Smooth muscle cell (in vitro differentiated cells): ENCODE results near the gene PRDM7. TPM values are rescaled to one million over a fixed set of nuclear protein-coding genes. Genes with fewer than 3 reads are reported as not detected.

Source experiments
- DNase-seq: peaks from one replicate; lab custom pipeline; 2025; ENCODE audit not compliant: unreplicated experiment; lab: John Stamatoyannopoulos, UW
- H2AFZ ChIP-seq: fragments of 200-600 bp; sonication (generic); 2 replicates; pipeline ENCODE4 v1.6.0; 2016; ENCODE audit warnings: antibody characterized with exemption, low read depth, mild to moderate bottlenecking
- H3F3A ChIP-seq: fragments of 200-600 bp; sonication (generic); 2 replicates; pipeline ENCODE4 v1.6.0; 2017; ENCODE audit warnings: antibody characterized with exemption, low read depth
- H3K27ac ChIP-seq: fragments of 200-600 bp; sonication (generic); 2 replicates; pipeline ENCODE4 v1.5.1; 2016; ENCODE audit warnings: low read depth, mild to moderate bottlenecking
- H3K27me3 ChIP-seq: fragments of 200-600 bp; sonication (generic); 2 replicates; pipeline ENCODE4 v1.6.1; 2016; ENCODE audit warnings: low read depth, mild to moderate bottlenecking
- H3K36me3 ChIP-seq: fragments of 200-600 bp; sonication (generic); 2 replicates; pipeline ENCODE4 v1.5.1; 2016; ENCODE audit warnings: low read depth
- H3K4me1 ChIP-seq: fragments of 200-600 bp; sonication (generic); 2 replicates; pipeline ENCODE4 v1.5.1; 2016; ENCODE audit warnings: low read depth
- H3K4me2 ChIP-seq: fragments of 200-600 bp; sonication (generic); 2 replicates; pipeline ENCODE4 v1.6.0; 2016; ENCODE audit warnings: mild to moderate bottlenecking
- H3K4me3 ChIP-seq: fragments of 200-600 bp; sonication (generic); 2 replicates; pipeline ENCODE4 v1.5.1; 2016; ENCODE audit warnings: mild to moderate bottlenecking
- H3K79me2 ChIP-seq: fragments of 200-600 bp; sonication (generic); 2 replicates; pipeline ENCODE4 v1.6.0; 2016; ENCODE audit warnings: low read depth, mild to moderate bottlenecking
- H3K9ac ChIP-seq: fragments of 200-600 bp; sonication (generic); 2 replicates; pipeline ENCODE4 v1.6.0; 2016; ENCODE audit warnings: low read depth
- H3K9me3 ChIP-seq: fragments of 200-600 bp; sonication (generic); replicated peaks from 2 replicates; pipeline ENCODE4 v1.5.1; 2016; ENCODE audit warnings: low read depth
- H4K20me1 ChIP-seq: fragments of 200-600 bp; sonication (generic); 2 replicates; pipeline ENCODE4 v1.6.0; 2016; ENCODE audit warnings: low read depth
- WGBS: methylation state at CpG from one replicate; pipeline ENCODE4 v1.1.7; 2016; ENCODE audit warnings: low lambda C conversion rate; 5-methylcytosine and 5-hydroxymethylcytosine counted together
- polyA plus RNA-seq: library from polyadenylated mRNA; unstranded; fragments of >200 nt; fragmentation: Nextera tagmentation; extraction: Ambion mirVana; gene quantifications from 2 replicates; pipeline ENCODE4 v1.2.1, GENCODE V29; 2016
- total RNA-seq: library from RNA; depleted of rRNA; stranded (reverse); fragments of >200 nt; gene quantifications from 2 replicates; pipeline ENCODE4 v1.2.3, GENCODE V29; 2014
- TF ChIP-seq, protein P1 (sequence below): fragments of 200-600 bp; sonication (generic); IDR thresholded peaks from 2 replicates; pipeline ENCODE4 v1.5.1; 2017; ENCODE audit warnings: borderline replicate concordance, mild to moderate bottlenecking, antibody characterized with exemption; ENCODE audit not compliant: insufficient read depth, poor library complexity, severe bottlenecking

Gene PRDM7
- total and polyA plus RNA-seq, 2 experiments from 2014 or later: not detected

DNA sequence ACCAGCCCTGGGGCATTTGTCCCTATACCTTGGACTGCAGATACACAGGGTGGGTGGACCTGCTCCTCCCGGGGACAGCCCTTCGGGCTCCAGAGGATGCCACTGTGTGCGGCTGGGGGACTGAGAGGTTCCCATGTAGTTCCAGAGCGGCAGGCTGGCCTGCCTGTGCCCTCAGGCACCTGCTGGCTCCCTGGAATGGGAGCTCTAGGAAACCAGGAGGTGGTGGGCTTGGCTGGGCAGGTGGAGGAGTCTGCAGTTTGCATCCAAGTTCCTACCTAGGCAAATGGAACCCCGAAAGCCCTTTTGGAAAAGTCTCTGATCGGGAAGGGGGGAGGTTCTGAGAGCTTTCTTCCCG, 58.9 kb downstream of the PRDM7 start:
- H2AFZ ChIP-seq: no peak overlapping the region
- H3F3A ChIP-seq: peaks cover 5% of the 10 kb centered on the region
- WGBS: 39% methylated on average over 7 of the region's 7 CpGs
- TF ChIP-seq, protein P1, sequence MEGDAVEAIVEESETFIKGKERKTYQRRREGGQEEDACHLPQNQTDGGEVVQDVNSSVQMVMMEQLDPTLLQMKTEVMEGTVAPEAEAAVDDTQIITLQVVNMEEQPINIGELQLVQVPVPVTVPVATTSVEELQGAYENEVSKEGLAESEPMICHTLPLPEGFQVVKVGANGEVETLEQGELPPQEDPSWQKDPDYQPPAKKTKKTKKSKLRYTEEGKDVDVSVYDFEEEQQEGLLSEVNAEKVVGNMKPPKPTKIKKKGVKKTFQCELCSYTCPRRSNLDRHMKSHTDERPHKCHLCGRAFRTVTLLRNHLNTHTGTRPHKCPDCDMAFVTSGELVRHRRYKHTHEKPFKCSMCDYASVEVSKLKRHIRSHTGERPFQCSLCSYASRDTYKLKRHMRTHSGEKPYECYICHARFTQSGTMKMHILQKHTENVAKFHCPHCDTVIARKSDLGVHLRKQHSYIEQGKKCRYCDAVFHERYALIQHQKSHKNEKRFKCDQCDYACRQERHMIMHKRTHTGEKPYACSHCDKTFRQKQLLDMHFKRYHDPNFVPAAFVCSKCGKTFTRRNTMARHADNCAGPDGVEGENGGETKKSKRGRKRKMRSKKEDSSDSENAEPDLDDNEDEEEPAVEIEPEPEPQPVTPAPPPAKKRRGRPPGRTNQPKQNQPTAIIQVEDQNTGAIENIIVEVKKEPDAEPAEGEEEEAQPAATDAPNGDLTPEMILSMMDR: no peak
- H3K4me1 ChIP-seq: peaks cover 15% of the 10 kb centered on the region
- no peaks in the 10 kb centered on the region for H3K36me3 ChIP-seq
- H3K9me3 ChIP-seq: no peaks in the 10 kb centered on the region
- no peak overlapping the region for H3K27ac ChIP-seq
- H3K27me3 ChIP-seq: peaks cover 14% of the 10 kb centered on the region
- peak overlapping the region; percentile 97 for H3K4me2 ChIP-seq
- H3K79me2 ChIP-seq: no peaks in the 10 kb centered on the region
- no peak for DNase-seq
- no peaks in the 10 kb centered on the region for H4K20me1 ChIP-seq
- H3K9ac ChIP-seq: no peak overlapping the region
- H3K4me3 ChIP-seq: peak overlapping the region; percentile 62

GRCh38 chr16:90016339-90016950, 60.7 kb downstream of the PRDM7 start:
- no peak for DNase-seq
- H3K4me2 ChIP-seq: no peak overlapping the region
- peaks cover 14% of the 10 kb centered on the region for H3K27me3 ChIP-seq
- no peaks in the 10 kb centered on the region for H4K20me1 ChIP-seq
- no peaks in the 10 kb centered on the region for H3K36me3 ChIP-seq
- TF ChIP-seq, protein P1: no peak
- H3K9ac ChIP-seq: no peak overlapping the region
- H3K4me3 ChIP-seq: no peak overlapping the region
- peaks cover 15% of the 10 kb centered on the region for H3K4me1 ChIP-seq
- H3K9me3 ChIP-seq: no peaks in the 10 kb centered on the region
- no peaks in the 10 kb centered on the region for H3K79me2 ChIP-seq
- WGBS: 93% methylated on average over 11 of the region's 11 CpGs
- H3K27ac ChIP-seq: no peak overlapping the region
- H2AFZ ChIP-seq: no peak overlapping the region
- peaks cover 5% of the 10 kb centered on the region for H3F3A ChIP-seq

GRCh38 chr16:90015586-90016338, 61.4 kb downstream of the PRDM7 start:
- Histone ChIP-seq H3K27me3 (peaks cover 14% of the 10 kb centered on the region), H4K20me1 (no peaks in the 10 kb centered on the region), H3K4me3 (no peak overlapping the region), H3K4me2 (no peak overlapping the region), H3F3A (peaks cover 2% of the 10 kb centered on the region), H3K27ac (no peak overlapping the region), H3K79me2 (no peaks in the 10 kb centered on the region), H3K36me3 (no peaks in the 10 kb centered on the region), H3K4me1 (peaks cover 10% of the 10 kb centered on the region), H3K9me3 (no peaks in the 10 kb centered on the region), H3K9ac (no peak overlapping the region), H2AFZ (no peak overlapping the region)
- TF ChIP-seq, protein P1: no peak
- 88% methylated on average over 19 of the region's 19 CpGs for WGBS
- DNase-seq: no peak
